Mesenchymal stem cell (in vitro differentiated cells and primary cell): ENCODE data around the gene RRM2.
"Not testable (repeated sequence)": the region's sequence is repeated elsewhere in the genome, so short reads cannot be mapped to it uniquely, and the experiment has no call there.

Experiments
- DNase-seq: peaks from one replicate; pipeline ENCODE4 v3.0.0-alpha.2; 2013
- H2AFZ ChIP-seq: one replicate; pipeline ENCODE4 v1.6.1; 2013; ENCODE audit warnings: low read depth, mild to moderate bottlenecking, control low read depth, inconsistent platforms, low read length, moderate library complexity
- H2AK5ac ChIP-seq: 2 replicates; pipeline ENCODE4 v1.6.1; 2013; ENCODE audit warnings: low read length, moderate library complexity, mild to moderate bottlenecking, inconsistent platforms; ENCODE audit not compliant: severe bottlenecking
- H2BK120ac ChIP-seq: one replicate; pipeline ENCODE4 v1.6.1; 2013; ENCODE audit warnings: low read depth, mild to moderate bottlenecking, inconsistent platforms, low read length, moderate library complexity
- H2BK12ac ChIP-seq, 2 experiments: one replicate each; pipeline ENCODE4 v1.6.1; 2013; ENCODE audit warnings: inconsistent platforms in 2 of 2, low read length in 2 of 2, mild to moderate bottlenecking in 2 of 2, moderate library complexity in 2 of 2, control low read depth in 1 of 2
- H2BK15ac ChIP-seq: one replicate; pipeline ENCODE4 v1.6.1; 2013; ENCODE audit warnings: mild to moderate bottlenecking, low read depth, inconsistent platforms; ENCODE audit not compliant: poor library complexity, severe bottlenecking
- H2BK5ac ChIP-seq: 2 replicates; pipeline ENCODE4 v1.6.1; 2013; ENCODE audit warnings: low read depth, mild to moderate bottlenecking, low read length, control low read depth, inconsistent platforms; ENCODE audit not compliant: poor library complexity, severe bottlenecking
- H3K14ac ChIP-seq, 2 experiments: one replicate each; pipeline ENCODE4 v1.6.1; 2013; ENCODE audit warnings: inconsistent platforms in 2 of 2, low read length in 2 of 2, control low read depth in 1 of 2, mild to moderate bottlenecking in 1 of 2, moderate library complexity in 1 of 2
- H3K18ac ChIP-seq, 2 experiments: one replicate each; pipeline ENCODE4 v1.6.1; 2013; ENCODE audit warnings: inconsistent platforms in 2 of 2, low read length in 2 of 2, control low read depth in 1 of 2, low read depth in 1 of 2, mild to moderate bottlenecking in 1 of 2
- H3K23ac ChIP-seq, 2 experiments: one replicate each; pipeline ENCODE4 v1.6.1; 2013; ENCODE audit warnings: inconsistent platforms in 2 of 2, low read length in 2 of 2, mild to moderate bottlenecking in 2 of 2, moderate library complexity in 2 of 2, control low read depth in 1 of 2
- H3K27ac ChIP-seq: 2 replicates; pipeline ENCODE4 v1.5.1; 2013; ENCODE audit warnings: mild to moderate bottlenecking, moderate library complexity, low read length, control low read depth, inconsistent platforms; ENCODE audit not compliant: poor library complexity, severe bottlenecking
- H3K27me3 ChIP-seq, 2 experiments: 2 replicates each; pipeline versions ENCODE4 v1.6.1 to v1.7.0; 2013; ENCODE audit warnings: low read length in 2 of 2, mild to moderate bottlenecking in 2 of 2, moderate library complexity in 2 of 2, control low read depth in 1 of 2, inconsistent platforms in 1 of 2; ENCODE audit not compliant: control insufficient read depth in 1 of 2, insufficient read depth in 1 of 2
- H3K36me3 ChIP-seq, 2 experiments: 2 replicates each; pipeline versions ENCODE4 v1.6.1 to v1.7.0; 2013; ENCODE audit warnings: low read length in 2 of 2, control low read depth in 1 of 2, inconsistent platforms in 1 of 2, low read depth in 1 of 2, mild to moderate bottlenecking in 1 of 2; ENCODE audit not compliant: insufficient read depth in 2 of 2, control insufficient read depth in 1 of 2
- H3K4ac ChIP-seq, 2 experiments: one replicate each; pipeline ENCODE4 v1.6.1; 2013; ENCODE audit warnings: inconsistent platforms in 2 of 2, low read length in 2 of 2, mild to moderate bottlenecking in 2 of 2, moderate library complexity in 2 of 2, control low read depth in 1 of 2, low read depth in 1 of 2
- H3K4me1 ChIP-seq: 2 replicates; pipeline ENCODE4 v1.6.1; 2013; ENCODE audit warnings: low read depth, low read length, control low read depth; ENCODE audit not compliant: control insufficient read depth, insufficient read depth
- H3K4me2 ChIP-seq: 2 replicates; pipeline ENCODE4 v1.6.1; 2013; ENCODE audit warnings: low read length, mild to moderate bottlenecking, inconsistent platforms; ENCODE audit not compliant: poor library complexity, severe bottlenecking
- H3K4me3 ChIP-seq, 2 experiments: 2 replicates each; pipeline versions ENCODE4 v1.5.1 to v1.7.0; 2013; ENCODE audit warnings: low read length in 2 of 2, mild to moderate bottlenecking in 2 of 2, control low read depth in 1 of 2, low read depth in 1 of 2; ENCODE audit not compliant: insufficient read depth in 1 of 2
- H3K79me1 ChIP-seq: replicated peaks from 2 replicates; pipeline ENCODE4 v1.6.1; 2013; ENCODE audit warnings: mild to moderate bottlenecking, control low read depth, low read length, inconsistent platforms; ENCODE audit not compliant: poor library complexity, severe bottlenecking
- H3K9ac ChIP-seq: 2 replicates; pipeline ENCODE4 v1.7.0; 2013; ENCODE audit warnings: mild to moderate bottlenecking, low read length, moderate library complexity
- H3K9me3 ChIP-seq: 2 replicates; pipeline ENCODE4 v1.7.0; 2013; ENCODE audit warnings: mild to moderate bottlenecking, low read length; ENCODE audit not compliant: control insufficient read depth
- H4K8ac ChIP-seq: one replicate; pipeline ENCODE4 v1.6.1; 2013; ENCODE audit warnings: inconsistent platforms, mild to moderate bottlenecking, low read length, moderate library complexity
- H4K91ac ChIP-seq: one replicate; pipeline ENCODE4 v1.6.1; 2013; ENCODE audit warnings: mild to moderate bottlenecking, low read length, inconsistent platforms
- WGBS: methylation state at CpG from one replicate; pipeline ENCODE4 v1.1.7; 2013; ENCODE audit warnings: mixed read lengths; 5-methylcytosine and 5-hydroxymethylcytosine counted together

Gene RRM2

DNA sequence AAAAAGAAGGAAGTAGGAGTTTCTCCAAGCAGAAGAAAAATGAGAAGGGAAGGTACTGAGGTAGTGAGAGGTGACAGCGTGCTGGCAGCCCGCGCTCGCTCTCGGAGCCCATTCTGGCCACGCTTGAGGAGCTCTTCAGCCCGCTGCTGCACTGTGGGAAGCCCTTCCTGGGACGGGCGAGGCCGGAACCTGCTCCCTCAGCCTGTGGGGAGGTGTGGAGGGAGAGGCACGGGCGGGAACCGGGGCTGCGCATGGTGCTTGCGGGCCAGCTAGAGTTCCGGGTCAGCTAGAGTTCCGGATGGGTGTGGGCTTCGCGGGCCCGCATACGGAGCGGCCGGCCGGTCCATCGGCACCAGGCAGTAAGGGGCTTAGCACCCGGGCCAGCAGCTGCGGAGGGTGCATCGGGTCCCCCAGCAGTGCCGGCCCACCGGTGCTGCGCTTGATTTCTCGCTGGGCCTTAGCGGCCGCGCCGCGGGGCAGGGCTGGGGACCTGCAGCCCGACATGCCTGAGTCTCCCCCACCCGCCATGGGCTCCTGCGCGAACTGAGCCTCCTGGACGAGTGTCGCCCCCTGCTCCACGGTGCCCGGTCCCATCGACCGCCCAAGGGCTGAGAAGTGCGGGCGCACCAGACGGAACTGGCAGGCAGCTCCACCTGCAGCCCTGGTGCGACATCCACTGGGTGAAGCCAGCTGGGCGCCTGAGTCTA, 31.2 kb upstream of the RRM2 start:
- Histone ChIP-seq H3K4me1 (peaks cover 13% of the 10 kb centered on the region), H3K36me3 (no peaks in the 10 kb centered on the region), H3K27me3 (peaks cover 0 to 78% of the 10 kb centered on the region in 2 experiments), H2BK15ac (no peak overlapping the region), H3K14ac (no peak overlapping the region), H4K91ac (no peak overlapping the region), H3K18ac (no peak overlapping the region), H3K4me3 (peak overlapping the region; percentile 21 to 24), H3K4me2 (no peak overlapping the region), H4K8ac (no peak overlapping the region), H2AK5ac (no peak overlapping the region), H3K27ac (no peak overlapping the region), H2BK120ac (no peak overlapping the region), H2BK12ac (no peak overlapping the region), H3K79me1 (no peaks in the 10 kb centered on the region), H3K4ac (no peak overlapping the region), H3K9ac (no peak overlapping the region), H3K23ac (no peak overlapping the region), H2AFZ (no peak overlapping the region), H3K9me3 (peaks cover 6% of the 10 kb centered on the region), H2BK5ac (no peak overlapping the region)
- no peak for DNase-seq
- WGBS: 77% methylated on average over 50 of the region's 52 CpGs

DNA sequence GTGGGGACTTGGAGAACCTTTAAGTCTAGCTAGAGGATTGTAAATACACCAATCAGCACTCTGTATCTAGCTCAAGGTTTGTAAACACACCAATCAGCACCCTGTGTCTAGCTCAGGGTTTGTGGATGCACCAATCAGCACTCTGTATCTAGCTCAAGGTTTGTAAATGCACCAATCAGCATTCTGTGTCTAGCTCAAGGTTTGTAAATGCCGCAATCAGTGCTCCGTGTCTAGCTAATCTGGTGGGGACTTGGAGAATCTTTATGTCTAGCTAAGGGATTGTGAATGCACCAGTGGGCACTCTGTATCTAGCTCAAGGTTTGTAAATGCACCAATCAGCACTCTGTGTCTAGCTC, 30.7 kb upstream of the RRM2 start:
- Histone ChIP-seq H3K4me1 (peaks cover 15% of the 10 kb centered on the region), H3K27me3 (peaks cover 0 to 76% of the 10 kb centered on the region in 2 experiments)
- not testable (repeated sequence) for H2BK5ac ChIP-seq, H3K79me1 ChIP-seq, H2BK120ac ChIP-seq, H3K23ac ChIP-seq, H4K8ac ChIP-seq, DNase-seq, H3K14ac ChIP-seq, H3K9me3 ChIP-seq, H2AFZ ChIP-seq, H2BK15ac ChIP-seq, H3K36me3 ChIP-seq, H3K4me3 ChIP-seq, H3K4ac ChIP-seq, H3K18ac ChIP-seq, H3K4me2 ChIP-seq, H2AK5ac ChIP-seq, H4K91ac ChIP-seq, H2BK12ac ChIP-seq, H3K9ac ChIP-seq, H3K27ac ChIP-seq
- 100% methylated on average over 2 of the region's 2 CpGs for WGBS

DNA sequence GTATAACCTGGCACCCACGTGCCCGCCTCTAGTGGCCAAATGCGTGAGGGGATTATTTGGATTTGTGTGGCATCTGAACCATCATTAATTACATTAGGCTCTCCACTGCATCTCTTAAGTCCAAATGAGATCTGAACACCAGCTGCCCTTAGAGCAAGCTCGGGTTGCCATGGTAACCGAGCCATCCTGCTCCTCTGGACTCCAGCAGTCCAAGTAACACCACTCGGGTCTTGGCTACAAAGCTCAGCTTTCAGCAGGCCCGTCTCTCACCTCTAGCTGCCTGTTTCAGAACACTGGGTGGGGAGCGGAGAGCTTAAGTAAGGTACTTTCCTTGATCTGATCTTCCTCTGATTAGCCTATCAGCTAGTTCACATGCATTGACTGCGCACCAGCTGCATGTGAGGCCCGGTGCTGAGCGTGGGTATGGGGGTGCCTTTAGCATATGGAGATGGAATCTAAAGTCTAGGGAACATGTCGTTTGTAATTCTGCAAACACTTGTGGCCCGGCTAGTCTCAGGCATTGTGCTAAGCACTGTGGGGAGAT, 28.2 kb upstream of the RRM2 start:
- H3K23ac ChIP-seq: no peak overlapping the region
- H2AFZ ChIP-seq: no peak overlapping the region
- peaks cover 6% of the 10 kb centered on the region for H3K9me3 ChIP-seq
- H2BK12ac ChIP-seq: no peak overlapping the region
- no peak overlapping the region for H3K27ac ChIP-seq
- H2BK15ac ChIP-seq: no peak overlapping the region
- no peak overlapping the region for H3K4me3 ChIP-seq
- no peak overlapping the region for H2BK120ac ChIP-seq
- H3K9ac ChIP-seq: no peak overlapping the region
- no peak for DNase-seq
- no peak overlapping the region for H3K14ac ChIP-seq
- H3K36me3 ChIP-seq: no peaks in the 10 kb centered on the region
- H3K4me2 ChIP-seq: no peak overlapping the region
- no peak overlapping the region for H2BK5ac ChIP-seq
- no peak overlapping the region for H4K91ac ChIP-seq
- H4K8ac ChIP-seq: no peak overlapping the region
- peaks cover 12% of the 10 kb centered on the region for H3K4me1 ChIP-seq
- no peak overlapping the region for H3K18ac ChIP-seq
- H2AK5ac ChIP-seq: no peak overlapping the region
- 89% methylated on average over 13 of the region's 13 CpGs for WGBS
- H3K79me1 ChIP-seq: no peaks in the 10 kb centered on the region
- peaks cover 0 to 58% of the 10 kb centered on the region in 2 experiments for H3K27me3 ChIP-seq
- H3K4ac ChIP-seq: no peak overlapping the region

DNA sequence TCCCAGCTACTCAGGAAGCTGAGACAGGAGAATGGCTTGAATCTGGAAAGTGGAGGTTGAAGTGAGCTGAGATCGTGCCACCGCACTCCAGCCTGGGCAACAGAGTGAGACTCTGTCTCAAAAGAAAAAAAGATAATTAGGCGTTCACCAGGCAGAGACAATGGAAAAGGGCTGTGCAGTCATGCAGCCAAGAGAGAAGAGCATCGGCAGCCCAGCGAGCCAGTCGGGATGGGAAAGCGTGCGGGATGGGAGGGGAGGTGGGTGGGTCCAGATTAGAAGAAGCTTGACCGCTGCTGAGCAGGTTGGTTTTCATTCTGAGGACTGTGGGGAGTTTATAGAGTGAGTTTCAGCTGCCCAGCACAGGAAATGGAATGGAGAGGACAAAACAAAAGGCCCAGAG, 27.4 kb upstream of the RRM2 start:
- no peak overlapping the region for H2BK15ac ChIP-seq
- H3K18ac ChIP-seq: no peak overlapping the region
- H3K4me1 ChIP-seq: peaks cover 14% of the 10 kb centered on the region
- no peak overlapping the region for H4K8ac ChIP-seq
- H3K14ac ChIP-seq: no peak overlapping the region
- H4K91ac ChIP-seq: no peak overlapping the region
- DNase-seq: no peak
- peaks cover 6% of the 10 kb centered on the region for H3K9me3 ChIP-seq
- no peaks in the 10 kb centered on the region for H3K79me1 ChIP-seq
- H3K4me3 ChIP-seq: no peak overlapping the region
- no peak overlapping the region for H3K4ac ChIP-seq
- 77% methylated on average over 9 of the region's 9 CpGs for WGBS
- no peaks in the 10 kb centered on the region for H3K36me3 ChIP-seq
- no peak overlapping the region for H2BK120ac ChIP-seq
- H3K4me2 ChIP-seq: no peak overlapping the region
- H3K23ac ChIP-seq: no peak overlapping the region
- H3K27me3 ChIP-seq: peaks cover 0 to 50% of the 10 kb centered on the region in 2 experiments
- H2AFZ ChIP-seq: no peak overlapping the region
- H2AK5ac ChIP-seq: no peak overlapping the region
- H2BK12ac ChIP-seq: no peak overlapping the region
- H3K9ac ChIP-seq: no peak overlapping the region
- H2BK5ac ChIP-seq: peak overlapping the region; percentile 36
- H3K27ac ChIP-seq: no peak overlapping the region
